Transverse colon (tissue), 4 donors: Measurements from ENCODE around the gene KIAA0040. TPM values are rescaled to one million over a fixed set of nuclear protein-coding genes. Genes with fewer than 3 reads are reported as not detected.

Source experiments
- DNase-seq: peaks from one replicate; pipeline ENCODE4 v3.0.0-alpha.2; 2019
- H3K27ac ChIP-seq, 4 donors: fragments of 200-600 bp; sonication (generic); 2 replicates each; pipeline ENCODE4 v1.5.1; 2016 to 2018; ENCODE audit warnings: inconsistent platforms in 4 of 4
- H3K27me3 ChIP-seq: fragments of 200-600 bp; sonication (generic); 2 replicates; pipeline ENCODE4 v1.5.1; 2017; ENCODE audit warnings: inconsistent platforms
- H3K36me3 ChIP-seq, 4 donors: fragments of 200-600 bp; sonication (generic); 2 replicates each; pipeline ENCODE4 v1.5.1; 2017 to 2019; ENCODE audit warnings: inconsistent platforms in 4 of 4
- H3K4me1 ChIP-seq, 4 donors: fragments of 200-600 bp; sonication (generic); 2 replicates each; pipeline ENCODE4 v1.5.1; 2017 to 2020; ENCODE audit warnings: inconsistent platforms in 4 of 4
- H3K4me3 ChIP-seq, 4 donors: fragments of 200-600 bp; sonication (generic); 1 replicate in 1 of 4; 2 replicates in 3 of 4; pipeline versions ENCODE4 v1.5.1 to v1.6.1; 2017 to 2019; ENCODE audit warnings: inconsistent platforms in 4 of 4
- H3K9me3 ChIP-seq, 2 donors: fragments of 200-600 bp; sonication (generic); 2 replicates each; pipeline ENCODE4 v1.5.1; 2017 to 2019; ENCODE audit warnings: inconsistent platforms in 2 of 2
- EP300 ChIP-seq: sonication (generic); formaldehyde crosslinking; IDR thresholded peaks from one replicate; pipeline ENCODE4 v1.6.1; 2017; ENCODE audit warnings: antibody characterized with exemption, low read depth
- POLR2A ChIP-seq: fragments of 450-650 bp; IDR thresholded peaks from one replicate; pipeline ENCODE4 v1.6.1; 2016; ENCODE audit warnings: antibody characterized with exemption, mild to moderate bottlenecking, moderate library complexity
- POLR2AphosphoS5 ChIP-seq, 3 donors: sonication (generic); formaldehyde crosslinking; IDR thresholded peaks; one replicate each; pipeline ENCODE4 v1.6.1; 2016; ENCODE audit warnings: antibody characterized with exemption in 3 of 3
- WGBS, 2 donors: methylation state at CpG; one replicate each; pipeline ENCODE4 v1.1.5; 2018; ENCODE audit warnings: low coverage in 1 of 2; 5-methylcytosine and 5-hydroxymethylcytosine counted together
- in situ Hi-C, 4 donors: fragments of 200-750 bp; cut with MboI; loops; one replicate each; pipeline versions ENCODE4 v1.15.0 to v1.15.1; 2017; ENCODE audit warnings: low sequenced_read_pairs in 3 of 4, low pct_ligation_motif_present in 1 of 4, low pct_unique_long_range_greater_than_20kb in 1 of 4
- intact Hi-C: fragments of 100-400 bp; cut with DNase I; formaldehyde crosslinking; loops from one replicate; pipeline ENCODE4 v1.15.1; 2023; ENCODE audit warnings: low total_unique reads
- total RNA-seq, 4 donors: library from RNA; depleted of rRNA; stranded (reverse); fragments of >200 nt; gene quantifications; one replicate each; pipeline ENCODE4 v1.1.0, GENCODE V29; 2016
- TF ChIP-seq, protein P1 (sequence below), 5 experiments: fragments of 200-600 bp in 3 of 5; fragments of 450-650 bp in 2 of 5; sonication (generic) in 3 of 5; IDR thresholded peaks; 1 replicate in 2 of 5; 2 replicates in 3 of 5; pipeline ENCODE4 v1.5.1; 2016 to 2017; ENCODE audit warnings: antibody characterized with exemption in 5 of 5, inconsistent platforms in 3 of 5, mild to moderate bottlenecking in 2 of 5, moderate library complexity in 1 of 5

The KIAA0040 gene
- total RNA-seq, 4 donors from 2014 or later = 17.5 to 35.5 (median 21.2) TPM

DNA sequence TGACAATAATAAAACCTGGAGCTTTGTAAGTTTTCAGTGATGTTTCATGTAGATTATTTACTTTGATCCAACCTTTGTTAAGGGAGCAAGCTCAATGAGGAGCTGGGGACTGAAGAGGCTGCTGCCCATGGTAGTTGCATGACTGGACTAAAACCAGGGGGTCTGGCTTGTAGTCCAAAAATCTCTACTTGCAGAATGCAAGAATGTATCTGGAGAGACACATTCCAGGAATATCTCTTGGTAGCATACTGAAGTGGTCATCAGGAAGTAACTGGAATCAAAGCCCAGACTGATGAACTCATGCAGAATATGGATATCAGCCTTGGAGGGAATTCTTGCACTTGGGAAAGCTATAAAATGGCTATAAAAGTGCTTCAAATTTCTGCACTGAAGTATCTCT, 5.8 kb upstream of the KIAA0040 start:
- no peak overlapping the region for H3K27ac ChIP-seq
- no peak for DNase-seq

DNA sequence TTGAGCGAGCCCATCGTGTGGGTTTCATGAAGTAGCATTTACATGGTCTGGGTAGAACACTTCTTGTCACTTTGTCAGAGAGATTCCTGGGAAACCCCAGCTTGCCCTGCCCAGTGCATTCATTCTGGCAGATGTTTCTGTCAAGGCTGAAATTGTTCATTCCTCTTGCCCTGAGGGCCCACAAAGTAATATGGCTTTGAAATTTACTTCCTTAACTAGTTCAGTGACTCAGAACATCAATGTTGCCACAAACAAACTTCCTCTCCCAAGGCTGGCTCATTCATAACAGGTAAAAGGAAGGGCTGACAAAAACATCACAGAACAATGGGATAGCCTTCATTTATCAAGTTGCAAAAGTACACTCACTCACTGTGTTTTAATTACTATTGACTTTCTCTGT, 5.0 kb upstream of the KIAA0040 start:
- in situ Hi-C loops (no loop called here), intact Hi-C loops (no loop called here)
- H3K27me3 ChIP-seq = no peaks in the 10 kb centered on the region
- WGBS, 2 donors = 60 to 69% methylated on average over 2 of the region's 2 CpGs
- peak overlapping the region in 3 of 4 donors; percentile 19 to 31 (median 22) for H3K27ac ChIP-seq
- H3K4me3 ChIP-seq = no peak overlapping the region
- no peak for DNase-seq
- no peaks in the 10 kb centered on the region for H3K9me3 ChIP-seq
- H3K36me3 ChIP-seq = no peaks in the 10 kb centered on the region
- peaks cover 0 to 27% (median 18%) of the 10 kb centered on the region in 4 donors for H3K4me1 ChIP-seq
- TF ChIP-seq EP300 = no peak

More for the DNA sequence above, 5.8 kb upstream of the KIAA0040 start:
- peaks cover 0 to 24% (median 14%) of the 10 kb centered on the region in 4 donors for H3K4me1 ChIP-seq
- no peak for TF ChIP-seq EP300
- intact Hi-C loops = no loop called here
- in situ Hi-C loops = no loop called here
- no peaks in the 10 kb centered on the region for H3K27me3 ChIP-seq
- no peaks in the 10 kb centered on the region for H3K9me3 ChIP-seq
- no peak overlapping the region for H3K4me3 ChIP-seq
- no peaks in the 10 kb centered on the region for H3K36me3 ChIP-seq

DNA sequence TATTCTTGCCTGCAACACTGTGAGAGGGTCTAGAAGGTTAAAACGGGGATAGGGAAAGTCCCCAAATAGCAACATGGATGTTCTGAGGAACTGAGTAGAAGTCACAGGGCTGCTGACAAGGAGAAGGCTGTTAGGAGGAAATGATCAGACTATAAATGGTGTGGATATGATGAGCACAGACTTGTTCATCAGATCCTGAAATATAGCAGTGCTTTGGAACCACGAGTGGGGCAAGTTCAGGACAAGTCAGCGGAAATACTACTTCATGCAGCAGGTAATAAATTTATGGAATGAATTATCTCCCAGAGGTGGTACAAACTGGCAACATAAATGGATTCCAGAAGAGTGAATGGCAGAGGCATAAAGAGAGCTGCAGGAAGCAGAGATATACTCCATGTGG, 3.2 kb upstream of the KIAA0040 start:
- no peaks in the 10 kb centered on the region for H3K27me3 ChIP-seq
- H3K4me3 ChIP-seq = no peak overlapping the region
- 66 to 81% methylated on average over 3 of the region's 3 CpGs for WGBS, 2 donors
- DNase-seq = no peak
- H3K27ac ChIP-seq = no peak overlapping the region
- intact Hi-C loops (no loop called here), in situ Hi-C loops (no loop called here)
- no peak for TF ChIP-seq POLR2A
- no peak for TF ChIP-seq POLR2AphosphoS5 (IDR thresholded peaks at IDR 0.05)
- TF ChIP-seq EP300 = no peak
- TF ChIP-seq, protein P1, sequence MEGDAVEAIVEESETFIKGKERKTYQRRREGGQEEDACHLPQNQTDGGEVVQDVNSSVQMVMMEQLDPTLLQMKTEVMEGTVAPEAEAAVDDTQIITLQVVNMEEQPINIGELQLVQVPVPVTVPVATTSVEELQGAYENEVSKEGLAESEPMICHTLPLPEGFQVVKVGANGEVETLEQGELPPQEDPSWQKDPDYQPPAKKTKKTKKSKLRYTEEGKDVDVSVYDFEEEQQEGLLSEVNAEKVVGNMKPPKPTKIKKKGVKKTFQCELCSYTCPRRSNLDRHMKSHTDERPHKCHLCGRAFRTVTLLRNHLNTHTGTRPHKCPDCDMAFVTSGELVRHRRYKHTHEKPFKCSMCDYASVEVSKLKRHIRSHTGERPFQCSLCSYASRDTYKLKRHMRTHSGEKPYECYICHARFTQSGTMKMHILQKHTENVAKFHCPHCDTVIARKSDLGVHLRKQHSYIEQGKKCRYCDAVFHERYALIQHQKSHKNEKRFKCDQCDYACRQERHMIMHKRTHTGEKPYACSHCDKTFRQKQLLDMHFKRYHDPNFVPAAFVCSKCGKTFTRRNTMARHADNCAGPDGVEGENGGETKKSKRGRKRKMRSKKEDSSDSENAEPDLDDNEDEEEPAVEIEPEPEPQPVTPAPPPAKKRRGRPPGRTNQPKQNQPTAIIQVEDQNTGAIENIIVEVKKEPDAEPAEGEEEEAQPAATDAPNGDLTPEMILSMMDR (IDR thresholded peaks at IDR 0.05) = no peak
- no peaks in the 10 kb centered on the region for H3K36me3 ChIP-seq
- H3K9me3 ChIP-seq = no peaks in the 10 kb centered on the region
- peaks cover 0 to 28% (median 22%) of the 10 kb centered on the region in 4 donors for H3K4me1 ChIP-seq

DNA sequence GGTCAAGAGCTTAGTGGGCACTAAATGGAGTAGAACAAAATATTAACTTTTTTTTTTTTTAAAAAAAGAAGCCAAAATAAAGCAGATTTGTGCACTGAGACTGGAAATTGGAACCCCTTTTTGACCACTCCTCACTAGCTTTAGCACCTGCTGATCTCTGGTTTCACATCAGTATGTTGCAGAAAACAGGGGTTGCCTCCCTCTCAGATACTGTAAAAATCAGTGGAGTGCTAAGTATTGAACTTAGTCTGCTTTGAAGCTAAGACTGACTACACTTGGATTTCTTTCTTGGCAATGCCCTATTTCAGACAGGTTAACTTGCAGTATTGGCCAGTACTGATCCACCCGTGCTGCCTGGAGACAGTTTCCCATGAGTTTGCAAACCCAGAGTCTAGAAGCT, 2.7 kb upstream of the KIAA0040 start:
- TF ChIP-seq POLR2A = no peak
- TF ChIP-seq, protein P1 (IDR thresholded peaks at IDR 0.05) = no peak
- TF ChIP-seq POLR2AphosphoS5 (IDR thresholded peaks at IDR 0.05) = no peak
- no peak for TF ChIP-seq EP300
- no peak for DNase-seq
- Histone ChIP-seq H3K4me1 (peaks cover 0 to 29% (median 19%) of the 10 kb centered on the region in 4 donors), H3K36me3 (no peaks in the 10 kb centered on the region), H3K4me3 (no peak overlapping the region), H3K9me3 (no peaks in the 10 kb centered on the region), H3K27me3 (no peaks in the 10 kb centered on the region), H3K27ac (no peak overlapping the region)
- in situ Hi-C loops = no loop called here
- WGBS, 2 donors = 0% methylated on average over 1 of the region's 1 CpG; no CpG with 5 or more reads in 1 of the 2 donors
- intact Hi-C loops = no loop called here

DNA sequence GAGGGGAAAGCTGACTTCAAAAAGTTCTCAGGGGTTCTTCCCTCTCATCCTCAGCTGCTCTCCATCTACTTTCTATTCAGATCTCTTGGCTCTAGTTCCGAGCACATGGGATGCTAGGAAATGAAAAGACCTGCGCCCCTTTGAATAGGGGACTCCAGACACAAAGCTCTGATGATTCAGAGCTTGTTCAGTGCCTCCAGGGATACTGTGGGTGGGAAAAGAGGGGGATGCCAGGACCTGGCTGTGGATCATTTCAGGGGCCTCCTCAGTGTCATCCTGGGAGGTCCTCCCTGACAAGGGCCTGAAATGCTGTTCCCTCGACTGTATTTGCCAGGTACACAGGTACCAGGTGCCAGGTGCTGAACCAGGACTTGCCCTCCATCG, 943 bp upstream of the KIAA0040 start:
- Histone ChIP-seq H3K27me3 (no peaks in the 10 kb centered on the region), H3K27ac (peak overlapping the region; percentile 89 to 95 (median 90)), H3K36me3 (no peaks in the 10 kb centered on the region), H3K4me1 (peaks cover 0 to 43% (median 24%) of the 10 kb centered on the region in 4 donors), H3K4me3 (peak overlapping the region in 3 of 4 donors; percentile 50 to 82 (median 55)), H3K9me3 (no peaks in the 10 kb centered on the region)
- 72% methylated on average over 4 of the region's 4 CpGs; no CpG with 5 or more reads in 1 of the 2 donors for WGBS, 2 donors
- DNase-seq = no peak
- TF ChIP-seq, protein P1 (IDR thresholded peaks at IDR 0.05) = no peak
- TF ChIP-seq EP300 = no peak
- TF ChIP-seq POLR2A = no peak
- no peak for TF ChIP-seq POLR2AphosphoS5 (IDR thresholded peaks at IDR 0.05)
- in situ Hi-C loops = no loop called here
- intact Hi-C loops = no loop called here
